DND-41 (cell line): ENCODE data around the gene TMC5.

Experiments
- ATAC-seq: fragments of 200-7000 bp; cut with Tn5 transposase; 3 replicates; pipeline ENCODE4 v1.9.1; 2021; ENCODE audit warnings: low read depth; ENCODE audit not compliant: insufficient read depth
- DNase-seq: peaks from one replicate; pipeline ENCODE4 v3.0.0-alpha.2; 2020
- H2AFZ ChIP-seq: 2 replicates; pipeline ENCODE4 v1.6.0; 2012; ENCODE audit warnings: low read depth, low read length
- H3K27ac ChIP-seq: 2 replicates; pipeline ENCODE4 v1.5.1; 2012; ENCODE audit warnings: low read length, inconsistent platforms
- H3K27me3 ChIP-seq: fragments of 200-600 bp; sonication (generic); 2 replicates; pipeline ENCODE4 v1.6.0; 2012; ENCODE audit warnings: low read length, mild to moderate bottlenecking, inconsistent platforms; ENCODE audit not compliant: insufficient read depth, poor library complexity
- H3K36me3 ChIP-seq: 2 replicates; pipeline ENCODE4 v1.5.1; 2012; ENCODE audit warnings: low read length, inconsistent platforms; ENCODE audit not compliant: insufficient read depth
- H3K4me1 ChIP-seq: 2 replicates; pipeline ENCODE4 v1.5.1; 2012; ENCODE audit warnings: mild to moderate bottlenecking, low read length; ENCODE audit not compliant: insufficient read depth
- H3K4me2 ChIP-seq: 2 replicates; pipeline ENCODE4 v1.6.0; 2012; ENCODE audit warnings: mild to moderate bottlenecking, moderate library complexity, low read length, inconsistent platforms; ENCODE audit not compliant: insufficient read depth
- H3K4me3 ChIP-seq, 2 experiments: fragments of 200-600 bp in 1 of 2; shearing (Covaris generic) in 1 of 2; 2 replicates each; pipeline ENCODE4 v1.5.1; 2012 to 2016; ENCODE audit warnings: inconsistent platforms in 2 of 2, low read length in 2 of 2, mild to moderate bottlenecking in 2 of 2, low read depth in 1 of 2, moderate library complexity in 1 of 2
- H3K79me2 ChIP-seq: 2 replicates; pipeline ENCODE4 v1.6.0; 2012; ENCODE audit warnings: low read length, inconsistent platforms; ENCODE audit not compliant: insufficient read depth
- H3K9ac ChIP-seq: 2 replicates; pipeline ENCODE4 v1.6.0; 2012; ENCODE audit warnings: low read depth, mild to moderate bottlenecking, inconsistent platforms, low read length, moderate library complexity
- H3K9me3 ChIP-seq: 2 replicates; pipeline ENCODE4 v1.5.1; 2012; ENCODE audit warnings: low read length, moderate library complexity, mild to moderate bottlenecking, inconsistent platforms; ENCODE audit not compliant: insufficient read depth, severe bottlenecking
- H4K20me1 ChIP-seq: 2 replicates; pipeline ENCODE4 v1.6.0; 2012; ENCODE audit warnings: low read length; ENCODE audit not compliant: insufficient read depth
- EZH2 ChIP-seq: IDR thresholded peaks from 3 replicates; pipeline ENCODE4 v1.6.1; 2012; ENCODE audit warnings: borderline replicate concordance, low read depth, mild to moderate bottlenecking, moderate library complexity, low read length, inconsistent platforms; ENCODE audit not compliant: severe bottlenecking
- TF ChIP-seq, protein P1 (sequence below): IDR thresholded peaks from 2 replicates; pipeline ENCODE4 v1.5.1; 2012; ENCODE audit warnings: borderline replicate concordance, low read length, moderate library complexity, mild to moderate bottlenecking; ENCODE audit not compliant: poor library complexity, severe bottlenecking; ENCODE audit errors: extremely low read depth

TMC5 gene

DNA sequence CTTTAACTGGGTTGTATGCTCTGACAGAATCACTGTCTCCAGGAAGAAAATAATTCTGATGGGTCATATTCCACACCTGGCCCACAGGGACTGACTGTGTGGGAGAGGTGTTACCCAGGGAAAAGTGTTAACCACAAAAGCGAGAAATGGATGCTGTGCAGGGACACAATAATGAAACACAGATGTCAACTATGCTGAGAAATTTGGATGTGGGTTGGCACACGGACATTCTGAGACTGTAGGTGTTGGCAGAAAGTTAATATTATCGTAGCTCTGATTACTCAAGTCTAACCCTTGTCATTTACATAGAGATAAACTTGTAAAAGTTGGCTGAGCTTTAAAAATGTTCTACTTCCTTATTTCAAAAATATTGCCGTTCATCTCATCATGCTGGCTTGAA, 19.6 kb downstream of the TMC5 start:
- no peak overlapping the region for H3K4me2 ChIP-seq
- H3K4me3 ChIP-seq: no peak overlapping the region
- no peak for DNase-seq
- H3K79me2 ChIP-seq: no peaks in the 10 kb centered on the region
- H4K20me1 ChIP-seq: no peaks in the 10 kb centered on the region
- ATAC-seq: no peak
- H3K9me3 ChIP-seq: no peaks in the 10 kb centered on the region
- no peaks in the 10 kb centered on the region for H3K36me3 ChIP-seq
- H2AFZ ChIP-seq: no peak overlapping the region
- TF ChIP-seq, protein P1, sequence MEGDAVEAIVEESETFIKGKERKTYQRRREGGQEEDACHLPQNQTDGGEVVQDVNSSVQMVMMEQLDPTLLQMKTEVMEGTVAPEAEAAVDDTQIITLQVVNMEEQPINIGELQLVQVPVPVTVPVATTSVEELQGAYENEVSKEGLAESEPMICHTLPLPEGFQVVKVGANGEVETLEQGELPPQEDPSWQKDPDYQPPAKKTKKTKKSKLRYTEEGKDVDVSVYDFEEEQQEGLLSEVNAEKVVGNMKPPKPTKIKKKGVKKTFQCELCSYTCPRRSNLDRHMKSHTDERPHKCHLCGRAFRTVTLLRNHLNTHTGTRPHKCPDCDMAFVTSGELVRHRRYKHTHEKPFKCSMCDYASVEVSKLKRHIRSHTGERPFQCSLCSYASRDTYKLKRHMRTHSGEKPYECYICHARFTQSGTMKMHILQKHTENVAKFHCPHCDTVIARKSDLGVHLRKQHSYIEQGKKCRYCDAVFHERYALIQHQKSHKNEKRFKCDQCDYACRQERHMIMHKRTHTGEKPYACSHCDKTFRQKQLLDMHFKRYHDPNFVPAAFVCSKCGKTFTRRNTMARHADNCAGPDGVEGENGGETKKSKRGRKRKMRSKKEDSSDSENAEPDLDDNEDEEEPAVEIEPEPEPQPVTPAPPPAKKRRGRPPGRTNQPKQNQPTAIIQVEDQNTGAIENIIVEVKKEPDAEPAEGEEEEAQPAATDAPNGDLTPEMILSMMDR: no peak
- TF ChIP-seq EZH2: no peak
- peaks cover 4% of the 10 kb centered on the region for H3K4me1 ChIP-seq
- no peak overlapping the region for H3K9ac ChIP-seq
- H3K27ac ChIP-seq: no peak overlapping the region
- no peaks in the 10 kb centered on the region for H3K27me3 ChIP-seq

DNA sequence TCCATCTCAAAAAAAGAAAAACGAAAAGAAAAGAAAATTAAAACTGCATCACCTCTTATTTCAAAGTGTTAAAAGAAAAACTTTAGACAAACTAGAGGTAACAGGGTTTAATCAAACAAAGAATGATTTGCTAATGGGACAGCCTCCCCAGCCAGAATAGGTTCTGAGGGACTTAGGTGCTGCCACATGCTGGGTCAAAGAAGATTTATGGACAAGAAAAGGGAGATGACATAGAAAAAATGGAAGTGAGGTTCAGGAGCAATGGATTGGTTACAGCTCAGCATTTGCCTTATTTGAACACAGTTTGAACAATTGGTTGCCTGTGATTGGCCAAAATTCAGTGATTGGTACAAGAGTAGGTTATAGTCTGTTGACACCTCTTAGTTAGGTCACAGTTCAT, 21.1 kb downstream of the TMC5 start:
- Histone ChIP-seq H3K9me3 (no peaks in the 10 kb centered on the region), H3K9ac (no peak overlapping the region), H3K27ac (no peak overlapping the region), H4K20me1 (no peaks in the 10 kb centered on the region), H3K79me2 (no peaks in the 10 kb centered on the region), H3K4me1 (no peaks in the 10 kb centered on the region), H3K4me3 (no peak overlapping the region), H3K4me2 (no peak overlapping the region), H3K27me3 (no peaks in the 10 kb centered on the region), H3K36me3 (no peaks in the 10 kb centered on the region), H2AFZ (no peak overlapping the region)
- ATAC-seq (no peak), DNase-seq (no peak)
- no peak for TF ChIP-seq EZH2
- TF ChIP-seq, protein P1: no peak

DNA sequence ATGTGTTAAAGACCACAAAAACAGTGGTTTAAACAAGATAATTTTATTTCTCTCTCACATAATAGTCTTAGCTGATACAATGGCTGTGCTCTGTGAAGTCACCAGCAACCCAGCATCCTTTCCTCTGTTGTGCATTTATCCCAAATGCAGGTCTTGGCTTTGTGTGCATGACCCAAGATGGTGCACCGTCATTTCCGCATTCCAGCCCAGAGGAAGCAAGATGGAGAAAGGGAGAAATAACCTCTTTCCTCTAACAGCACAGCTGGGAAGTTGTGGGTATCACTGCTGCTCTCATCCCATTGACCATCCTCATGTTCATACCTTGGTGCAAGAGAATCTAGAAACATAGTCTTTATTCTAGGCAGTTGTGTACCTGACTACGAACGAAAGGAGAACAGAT, 21.8 kb downstream of the TMC5 start:
- no peak for DNase-seq
- Histone ChIP-seq H3K9me3 (no peaks in the 10 kb centered on the region), H3K4me3 (no peak overlapping the region), H3K27ac (no peak overlapping the region), H2AFZ (no peak overlapping the region), H4K20me1 (no peaks in the 10 kb centered on the region), H3K79me2 (no peaks in the 10 kb centered on the region), H3K27me3 (no peaks in the 10 kb centered on the region), H3K9ac (no peak overlapping the region), H3K36me3 (no peaks in the 10 kb centered on the region), H3K4me2 (no peak overlapping the region), H3K4me1 (no peaks in the 10 kb centered on the region)
- no peak for ATAC-seq
- TF ChIP-seq EZH2: no peak
- TF ChIP-seq, protein P1: no peak

DNA sequence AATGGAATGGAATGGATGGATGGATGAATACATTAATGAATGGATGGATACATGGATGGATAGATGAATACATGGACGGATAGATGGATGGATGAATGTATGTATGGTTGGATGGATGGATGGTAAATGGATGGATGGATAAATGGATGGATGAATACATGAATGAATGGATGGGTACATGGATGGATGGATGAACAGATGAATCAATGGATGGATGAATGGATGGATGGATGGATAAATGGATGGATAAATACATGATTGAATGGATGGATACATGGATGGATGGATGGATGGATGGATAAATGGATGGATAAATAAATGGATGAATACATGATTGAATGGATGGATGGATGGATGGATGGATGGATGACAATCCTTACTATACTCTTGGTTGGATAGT, 26.0 kb downstream of the TMC5 start:
- Histone ChIP-seq H3K9me3 (no peaks in the 10 kb centered on the region), H3K4me3 (no peak overlapping the region), H2AFZ (no peak overlapping the region), H3K36me3 (no peaks in the 10 kb centered on the region), H3K4me1 (no peaks in the 10 kb centered on the region), H3K27me3 (no peaks in the 10 kb centered on the region), H3K9ac (no peak overlapping the region), H3K79me2 (no peaks in the 10 kb centered on the region), H4K20me1 (no peaks in the 10 kb centered on the region), H3K27ac (no peak overlapping the region), H3K4me2 (no peak overlapping the region)
- no peak for TF ChIP-seq EZH2
- TF ChIP-seq, protein P1: no peak
- ATAC-seq: no peak
- no peak for DNase-seq
